ENCODE data around the gene LACTB. TPM values are rescaled to one million over a fixed set of nuclear protein-coding genes. Genes with fewer than 3 reads are reported as not detected.
A peak's percentile ranks its signal among the peaks of the same experiment; 100 is the strongest.

The LACTB gene
- total and polyA plus RNA-seq, 2 of the 13 experiments (the other 11 are each of a cell fraction or from before 2014, with no cell fraction given): 14.8 to 23.0 TPM

DNA sequence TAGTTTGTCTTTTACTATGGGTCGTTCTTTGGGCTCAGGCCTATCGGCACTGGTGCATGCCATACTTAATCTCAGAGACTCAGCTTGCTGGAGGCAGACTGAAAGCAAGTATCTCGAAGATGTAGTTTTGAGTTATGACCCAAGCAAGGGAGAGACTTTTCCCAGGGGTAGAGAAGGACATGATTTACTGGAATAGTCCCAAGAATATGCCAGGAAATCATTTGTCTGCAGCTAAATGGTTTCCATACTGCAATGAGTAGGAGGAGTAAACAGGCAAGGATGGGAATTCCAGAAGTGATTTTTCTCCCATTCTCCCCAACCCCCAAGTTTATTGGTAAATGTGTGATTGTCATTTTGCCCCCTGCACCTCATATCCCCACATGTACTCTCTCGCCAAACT, 35.4 kb upstream of the LACTB start (continued):
- no peak for TF ChIP-seq ZFP36L2 (CRISPR knock-in tag; IDR thresholded peaks at IDR 0.05)
- no peak for TF ChIP-seq HES4 (CRISPR knock-in tag; IDR thresholded peaks at IDR 0.05; ENCODE audit: borderline replicate concordance)
- TF ChIP-seq, protein P1, sequence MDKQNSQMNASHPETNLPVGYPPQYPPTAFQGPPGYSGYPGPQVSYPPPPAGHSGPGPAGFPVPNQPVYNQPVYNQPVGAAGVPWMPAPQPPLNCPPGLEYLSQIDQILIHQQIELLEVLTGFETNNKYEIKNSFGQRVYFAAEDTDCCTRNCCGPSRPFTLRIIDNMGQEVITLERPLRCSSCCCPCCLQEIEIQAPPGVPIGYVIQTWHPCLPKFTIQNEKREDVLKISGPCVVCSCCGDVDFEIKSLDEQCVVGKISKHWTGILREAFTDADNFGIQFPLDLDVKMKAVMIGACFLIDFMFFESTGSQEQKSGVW (CRISPR knock-in tag; IDR thresholded peaks at IDR 0.05; ENCODE audit: borderline replicate concordance): no peak
- TF ChIP-seq, protein P2, sequence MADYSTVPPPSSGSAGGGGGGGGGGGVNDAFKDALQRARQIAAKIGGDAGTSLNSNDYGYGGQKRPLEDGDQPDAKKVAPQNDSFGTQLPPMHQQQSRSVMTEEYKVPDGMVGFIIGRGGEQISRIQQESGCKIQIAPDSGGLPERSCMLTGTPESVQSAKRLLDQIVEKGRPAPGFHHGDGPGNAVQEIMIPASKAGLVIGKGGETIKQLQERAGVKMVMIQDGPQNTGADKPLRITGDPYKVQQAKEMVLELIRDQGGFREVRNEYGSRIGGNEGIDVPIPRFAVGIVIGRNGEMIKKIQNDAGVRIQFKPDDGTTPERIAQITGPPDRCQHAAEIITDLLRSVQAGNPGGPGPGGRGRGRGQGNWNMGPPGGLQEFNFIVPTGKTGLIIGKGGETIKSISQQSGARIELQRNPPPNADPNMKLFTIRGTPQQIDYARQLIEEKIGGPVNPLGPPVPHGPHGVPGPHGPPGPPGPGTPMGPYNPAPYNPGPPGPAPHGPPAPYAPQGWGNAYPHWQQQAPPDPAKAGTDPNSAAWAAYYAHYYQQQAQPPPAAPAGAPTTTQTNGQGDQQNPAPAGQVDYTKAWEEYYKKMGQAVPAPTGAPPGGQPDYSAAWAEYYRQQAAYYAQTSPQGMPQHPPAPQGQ (CRISPR knock-in tag; IDR thresholded peaks at IDR 0.05; ENCODE audit: borderline replicate concordance): no peak
- no peak for TF ChIP-seq TP53 (CRISPR knock-in tag; conservative IDR thresholded peaks at IDR 0.05)
- no peak for TF ChIP-seq ZNF10 (CRISPR knock-in tag; IDR thresholded peaks at IDR 0.05; ENCODE audit: borderline replicate concordance, low read depth)
- TF ChIP-seq, protein P3, sequence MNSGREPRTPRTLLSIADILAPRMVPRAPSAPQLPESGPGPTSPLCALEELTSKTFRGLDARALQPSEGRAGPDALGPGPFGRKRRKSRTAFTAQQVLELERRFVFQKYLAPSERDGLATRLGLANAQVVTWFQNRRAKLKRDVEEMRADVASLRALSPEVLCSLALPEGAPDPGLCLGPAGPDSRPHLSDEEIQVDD (CRISPR knock-in tag; IDR thresholded peaks at IDR 0.05; ENCODE audit: borderline replicate concordance): no peak

DNA sequence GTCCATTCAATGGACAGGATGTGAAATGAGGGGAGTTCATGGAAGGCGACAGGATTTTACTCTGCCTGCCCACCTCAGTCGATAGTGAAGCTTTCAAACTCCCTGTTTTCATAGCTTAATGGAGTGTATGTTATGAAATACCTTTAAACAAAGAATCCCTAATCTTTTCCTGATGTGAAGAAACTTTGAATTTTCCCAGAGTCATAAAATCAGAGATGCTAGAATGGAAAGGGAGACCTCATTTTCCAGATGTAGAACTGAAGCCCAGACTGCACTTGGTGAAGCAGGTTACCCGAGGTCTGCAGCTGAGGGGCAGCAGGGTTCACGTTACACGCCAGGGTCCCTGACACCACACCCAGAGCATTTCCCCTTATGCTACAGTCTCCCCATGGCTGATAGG, 34.7 kb upstream of the LACTB start:
- no TSS peak for BruUV-seq (replicated peaks)
- FAIRE-seq (no peak), ATAC-seq (no peak), DNase-seq (ENCODE audit: low spot score) (no peak)
- peak overlapping the region; percentile 27 for H3K27ac ChIP-seq (ENCODE audit: extremely low read length, insufficient read depth, low read length)
- H2AFZ ChIP-seq (ENCODE audit: low read length): no peak overlapping the region
- no peak for TF ChIP-seq ZNF260 (CRISPR knock-in tag; IDR thresholded peaks at IDR 0.05; ENCODE audit: borderline replicate concordance, low read depth)
- 0 out of 2 replicates have a peak, but pooled peaks have one; percentile 15 for TF ChIP-seq SALL1 (CRISPR knock-in tag; IDR thresholded peaks at IDR 0.05)
- TF ChIP-seq HOXA5 (CRISPR knock-in tag; IDR thresholded peaks at IDR 0.05): no peak
- no peak for TF ChIP-seq NFYB (CRISPR knock-in tag; IDR thresholded peaks at IDR 0.05)
- no peaks in the 10 kb centered on the region for H3K79me2 ChIP-seq (ENCODE audit: insufficient read depth, low read length)
- H3K27me3 ChIP-seq (ENCODE audit: control insufficient read depth in 1 of 2, insufficient read depth in 2 of 2, low read length in 2 of 2): no peaks in the 10 kb centered on the region
- H3K4me2 ChIP-seq (ENCODE audit: low read depth, low read length): peak overlapping the region; percentile 23; the same call in 1 of the 2 replicates
- H3K9ac ChIP-seq (ENCODE audit: insufficient read depth, low read depth, low read length): no peak overlapping the region
- intact Hi-C loops (cut with micrococcal nuclease; ENCODE audit: unreplicated experiment): no loop called here
- in situ Hi-C loops (cut with HindIII; ENCODE audit: extremely low pct_ligation_motif_present, low pct_unique_long_range_greater_than_20kb): no loop called here
- CTCF ChIA-PET (ENCODE audit: low intra/inter-chr PET ratio, low total read pairs): no interaction called here
- POLR2A ChIA-PET: interaction anchor here (0.6 to 5.1 kb wide), 4 partner anchors 32 to 199 kb away, joined by 3 to 42 read pairs (median 4); no protein-coding TSS in a partner anchor
- 53% methylated on average over 4 of the region's 5 CpGs for WGBS (ENCODE audit: low lambda C conversion rate)
- H3K4me3 ChIP-seq (replicated peaks in 1 of 3; ENCODE audit: insufficient read depth in 1 of 3, low read depth in 2 of 3, low read length in 3 of 3): 0 out of 6 replicates have a peak overlapping the region, but pooled peaks of 1 of the 3 experiments have one; percentile 10
- H4K20me1 ChIP-seq (ENCODE audit: insufficient read depth, low read length): no peaks in the 10 kb centered on the region
- no peaks in the 10 kb centered on the region for H3K36me3 ChIP-seq (replicated peaks in 1 of 2; ENCODE audit: control insufficient read depth in 1 of 2, insufficient read depth in 2 of 2, low read length in 2 of 2)
- peaks cover 81% of the 10 kb centered on the region for H3K4me1 ChIP-seq (ENCODE audit: insufficient read depth, low read length)
- H3K9me3 ChIP-seq (ENCODE audit: low read length): no peaks in the 10 kb centered on the region

All from HepG2 (cell line).